CD14-positive monocyte (primary cell): ENCODE measurements around the gene PRKN. TPM values are rescaled to one million over a fixed set of nuclear protein-coding genes. Genes with fewer than 3 reads are reported as not detected.

Source experiments
- DNase-seq, 3 donors: peaks; one replicate each; pipeline ENCODE4 v3.0.0-alpha.2; 2011 to 2022
- H2AFZ ChIP-seq: 2 replicates; pipeline ENCODE4 v1.6.0; 2012; ENCODE audit warnings: mild to moderate bottlenecking, low read depth, low read length, inconsistent platforms; ENCODE audit not compliant: insufficient read depth, poor library complexity, severe bottlenecking
- H3K27ac ChIP-seq, 2 donors: 1 replicate in 1 of 2; 2 replicates in 1 of 2; pipeline ENCODE4 v1.5.1; 2012 to 2013; ENCODE audit warnings: low read length in 2 of 2, control low read depth in 1 of 2, inconsistent platforms in 1 of 2, low read depth in 1 of 2, mild to moderate bottlenecking in 1 of 2
- H3K27me3 ChIP-seq, 2 donors: one replicate each; pipeline versions ENCODE4 v1.6.0 to v1.6.1; 2011 to 2013; ENCODE audit warnings: low read length in 2 of 2; ENCODE audit not compliant: control insufficient read depth in 2 of 2, insufficient read depth in 2 of 2
- H3K36me3 ChIP-seq, 2 donors: replicated peaks in 1 of 2; 1 replicate in 1 of 2; 2 replicates in 1 of 2; pipeline versions ENCODE4 v1.5.1 to v1.6.1; 2012 to 2013; ENCODE audit warnings: low read length in 2 of 2, control low read depth in 1 of 2, inconsistent platforms in 1 of 2, mild to moderate bottlenecking in 1 of 2; ENCODE audit not compliant: insufficient read depth in 2 of 2, control insufficient read depth in 1 of 2
- H3K4me1 ChIP-seq, 2 donors: 1 replicate in 1 of 2; 2 replicates in 1 of 2; pipeline versions ENCODE4 v1.5.1 to v1.6.1; 2012 to 2013; ENCODE audit warnings: low read length in 2 of 2, control low read depth in 1 of 2, inconsistent platforms in 1 of 2, mild to moderate bottlenecking in 1 of 2, moderate library complexity in 1 of 2; ENCODE audit not compliant: insufficient read depth in 2 of 2, control insufficient read depth in 1 of 2
- H3K4me2 ChIP-seq: replicated peaks from 2 replicates; pipeline ENCODE3; 2012; ENCODE audit warnings: low read length, moderate library complexity, mild to moderate bottlenecking; ENCODE audit not compliant: poor library complexity, severe bottlenecking; ENCODE audit errors: extremely low read depth
- H3K4me3 ChIP-seq, 3 experiments: fragments of 200-600 bp in 1 of 3; sonication (generic) in 1 of 3; replicated peaks in 1 of 3; 1 replicate in 2 of 3; 2 replicates in 1 of 3; pipeline ENCODE4 v1.5.1; 2011 to 2013; ENCODE audit warnings: low read length in 3 of 3, mild to moderate bottlenecking in 3 of 3, control low read depth in 2 of 3, low read depth in 2 of 3, inconsistent platforms in 1 of 3, moderate library complexity in 1 of 3
- H3K79me2 ChIP-seq: 2 replicates; pipeline ENCODE4 v1.6.0; 2012; ENCODE audit warnings: mild to moderate bottlenecking, control low read depth, inconsistent platforms, low read length, moderate library complexity; ENCODE audit not compliant: insufficient read depth
- H3K9ac ChIP-seq: 2 replicates; pipeline ENCODE4 v1.6.0; 2017; ENCODE audit warnings: low read length, mild to moderate bottlenecking; ENCODE audit not compliant: insufficient read depth, poor library complexity, severe bottlenecking
- H3K9me3 ChIP-seq, 2 donors: replicated peaks in 1 of 2; 1 replicate in 1 of 2; 2 replicates in 1 of 2; pipeline versions ENCODE4 v1.5.1 to v1.6.1; 2012 to 2013; ENCODE audit warnings: low read length in 2 of 2, control low read depth in 1 of 2; ENCODE audit not compliant: control insufficient read depth in 1 of 2, insufficient read depth in 1 of 2
- H4K20me1 ChIP-seq: 2 replicates; pipeline ENCODE4 v1.6.0; 2012; ENCODE audit warnings: mild to moderate bottlenecking, low read length, control low read depth, moderate library complexity; ENCODE audit not compliant: insufficient read depth
- H3K27ac Mint-ChIP-seq, 7 donors: one replicate each; pipeline ENCODE4 v1.8.0; 2020; ENCODE audit warnings: mild to moderate bottlenecking in 7 of 7, mixed read lengths in 7 of 7, moderate library complexity in 6 of 7, inconsistent platforms in 2 of 7
- H3K27me3 Mint-ChIP-seq, 3 donors: one replicate each; pipeline ENCODE4 v1.8.0; 2021 to 2022; ENCODE audit warnings: low read depth in 3 of 3, mild to moderate bottlenecking in 3 of 3, mixed read lengths in 3 of 3, moderate library complexity in 3 of 3, inconsistent platforms in 1 of 3
- H3K36me3 Mint-ChIP-seq, 2 donors: one replicate each; pipeline ENCODE4 v1.8.0; 2020; ENCODE audit warnings: mixed read lengths in 2 of 2, inconsistent platforms in 1 of 2, mild to moderate bottlenecking in 1 of 2
- H3K4me1 Mint-ChIP-seq: one replicate; pipeline ENCODE4 v1.8.0; 2020; ENCODE audit warnings: mild to moderate bottlenecking, mixed read lengths
- H3K4me3 Mint-ChIP-seq, 2 donors: one replicate each; pipeline ENCODE4 v1.8.0; 2020; ENCODE audit warnings: mild to moderate bottlenecking in 2 of 2, mixed read lengths in 2 of 2, moderate library complexity in 1 of 2
- H3K9me3 Mint-ChIP-seq, 7 donors: one replicate each; pipeline ENCODE4 v1.8.0; 2020 to 2022; ENCODE audit warnings: mixed read lengths in 7 of 7, mild to moderate bottlenecking in 6 of 7, moderate library complexity in 6 of 7, inconsistent platforms in 2 of 7
- WGBS: methylation state at CpG from one replicate; pipeline ENCODE4 v1.1.5; 2013; ENCODE audit warnings: missing lambda C conversion rate; ENCODE audit not compliant: insufficient coverage; 5-methylcytosine and 5-hydroxymethylcytosine counted together
- intact Hi-C, 2 donors: fragments of 100-400 bp; cut with micrococcal nuclease; formaldehyde crosslinking; loops; one replicate each; pipeline versions ENCODE4 v1.15.0 to v1.15.1; 2023
- polyA plus RNA-seq, 3 donors: library from polyadenylated mRNA; depleted of rRNA in 1 of 3; unstranded in 2 of 3; stranded (reverse) in 1 of 3; fragments of 300-500 nt in 2 of 3; fragments of >200 nt in 1 of 3; fragmentation: Illumina TruSeq in 2 of 3; gene quantifications; 1 replicate in 2 of 3; 2 replicates in 1 of 3; pipeline ENCODE4 v1.2.3, GENCODE V29; 2012 to 2021
- TF ChIP-seq, protein P1 (sequence below): fragments of 200-600 bp; IDR thresholded peaks from one replicate; pipeline ENCODE4 v1.8.0; 2022; ENCODE audit warnings: antibody characterized with exemption, mild to moderate bottlenecking

PRKN gene
- polyA plus RNA-seq, 3 donors: 0.19 to 0.21 TPM; not detected in 1

DNA sequence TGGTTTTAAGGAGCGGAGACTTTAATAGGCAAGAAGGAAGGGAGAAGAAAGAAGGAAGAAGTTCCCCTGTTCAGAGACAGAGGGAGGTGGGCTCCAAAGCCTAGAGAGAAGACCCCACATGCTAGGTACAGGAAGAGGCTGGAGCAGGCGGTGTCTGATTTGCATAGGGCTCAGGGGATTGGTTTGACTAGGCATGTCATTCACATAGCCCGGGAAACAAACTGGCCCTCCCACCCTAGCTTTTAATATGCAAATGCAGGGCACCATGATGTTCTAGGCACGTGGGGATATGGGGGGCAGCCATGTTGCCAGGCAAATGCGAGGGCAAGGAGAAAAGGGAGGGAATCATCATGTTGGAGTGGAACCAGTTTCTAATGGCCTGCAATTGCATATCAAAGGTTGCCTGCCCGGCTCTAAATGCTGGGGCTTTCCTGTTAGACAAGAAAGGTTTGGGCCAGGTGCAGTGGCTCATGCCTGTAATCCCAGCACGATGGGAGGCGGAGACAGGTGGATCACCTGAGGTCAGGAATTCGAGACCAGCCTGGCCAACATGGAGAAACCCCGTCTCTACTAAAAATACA, 1419.4 kb downstream of the PRKN start:
- H3K36me3 ChIP-seq: no peaks in the 10 kb centered on the region
- TF ChIP-seq, protein P1, sequence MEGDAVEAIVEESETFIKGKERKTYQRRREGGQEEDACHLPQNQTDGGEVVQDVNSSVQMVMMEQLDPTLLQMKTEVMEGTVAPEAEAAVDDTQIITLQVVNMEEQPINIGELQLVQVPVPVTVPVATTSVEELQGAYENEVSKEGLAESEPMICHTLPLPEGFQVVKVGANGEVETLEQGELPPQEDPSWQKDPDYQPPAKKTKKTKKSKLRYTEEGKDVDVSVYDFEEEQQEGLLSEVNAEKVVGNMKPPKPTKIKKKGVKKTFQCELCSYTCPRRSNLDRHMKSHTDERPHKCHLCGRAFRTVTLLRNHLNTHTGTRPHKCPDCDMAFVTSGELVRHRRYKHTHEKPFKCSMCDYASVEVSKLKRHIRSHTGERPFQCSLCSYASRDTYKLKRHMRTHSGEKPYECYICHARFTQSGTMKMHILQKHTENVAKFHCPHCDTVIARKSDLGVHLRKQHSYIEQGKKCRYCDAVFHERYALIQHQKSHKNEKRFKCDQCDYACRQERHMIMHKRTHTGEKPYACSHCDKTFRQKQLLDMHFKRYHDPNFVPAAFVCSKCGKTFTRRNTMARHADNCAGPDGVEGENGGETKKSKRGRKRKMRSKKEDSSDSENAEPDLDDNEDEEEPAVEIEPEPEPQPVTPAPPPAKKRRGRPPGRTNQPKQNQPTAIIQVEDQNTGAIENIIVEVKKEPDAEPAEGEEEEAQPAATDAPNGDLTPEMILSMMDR: no peak
- no peaks in the 10 kb centered on the region for H4K20me1 ChIP-seq
- H3K9ac ChIP-seq: no peak overlapping the region
- DNase-seq: no peak
- no peak overlapping the region for H3K27ac ChIP-seq
- no peaks in the 10 kb centered on the region for H3K79me2 ChIP-seq
- peaks cover 2 to 16% (median 10%) of the 10 kb centered on the region in 7 donors for H3K9me3 Mint-ChIP-seq
- H3K4me3 Mint-ChIP-seq: no peak overlapping the region
- H3K27ac Mint-ChIP-seq: no peak overlapping the region
- no peak overlapping the region for H3K4me2 ChIP-seq
- H3K27me3 Mint-ChIP-seq: peaks cover 0 to 2% (median 2%) of the 10 kb centered on the region in 3 donors
- H3K4me1 ChIP-seq: no peaks in the 10 kb centered on the region
- intact Hi-C loops: no loop called here
- H3K27me3 ChIP-seq: no peaks in the 10 kb centered on the region
- H3K36me3 Mint-ChIP-seq: no peaks in the 10 kb centered on the region
- H2AFZ ChIP-seq: no peak overlapping the region
- H3K4me1 Mint-ChIP-seq: no peaks in the 10 kb centered on the region
- no peak overlapping the region for H3K4me3 ChIP-seq
- WGBS: 74% methylated on average over 6 of the region's 10 CpGs
- peaks cover 0 to 5% of the 10 kb centered on the region in 2 donors for H3K9me3 ChIP-seq

DNA sequence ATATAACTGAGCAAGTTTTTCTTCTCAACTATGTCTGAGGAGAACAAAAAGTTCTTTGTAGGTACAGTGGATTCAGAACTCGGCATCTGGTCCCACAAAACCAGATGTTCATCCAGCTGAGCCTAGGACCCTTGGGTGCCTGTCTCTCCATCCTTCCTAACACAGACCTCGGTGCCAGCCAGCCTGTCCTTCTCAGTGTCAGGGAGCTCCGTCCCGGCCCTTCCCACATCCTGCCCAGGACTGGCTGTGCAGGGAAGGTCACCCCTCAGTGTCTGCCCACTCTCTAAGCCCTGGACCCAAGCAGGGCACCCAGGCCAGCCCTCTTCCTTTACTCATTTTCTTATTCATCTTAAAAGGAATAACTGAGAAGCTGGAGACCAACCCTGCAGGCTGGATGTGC, 1421.7 kb downstream of the PRKN start:
- Histone ChIP-seq H3K4me1 (no peaks in the 10 kb centered on the region), H3K9ac (no peak overlapping the region), H3K36me3 (no peaks in the 10 kb centered on the region), H3K4me3 (no peak overlapping the region), H3K27me3 (no peaks in the 10 kb centered on the region), H2AFZ (no peak overlapping the region), H3K9me3 (peaks cover 0 to 5% of the 10 kb centered on the region in 2 donors), H4K20me1 (no peaks in the 10 kb centered on the region), H3K27ac (no peak overlapping the region), H3K79me2 (no peaks in the 10 kb centered on the region), H3K4me2 (no peak overlapping the region)
- Mint-ChIP-seq H3K27me3 (peaks cover 2 to 4% (median 2%) of the 10 kb centered on the region in 3 donors), H3K4me3 (no peak overlapping the region), H3K36me3 (no peaks in the 10 kb centered on the region), H3K4me1 (no peaks in the 10 kb centered on the region), H3K9me3 (peaks cover 2 to 18% (median 9%) of the 10 kb centered on the region in 7 donors), H3K27ac (no peak overlapping the region)
- intact Hi-C loops: no loop called here
- WGBS: 96% methylated on average over 4 of the region's 4 CpGs
- DNase-seq: no peak
- TF ChIP-seq, protein P1: no peak
